ENCODE measurements around the gene SERINC2. TPM values are rescaled to one million over a fixed set of nuclear protein-coding genes. Genes with fewer than 3 reads are reported as not detected.
"Not testable (repeated sequence)": the region's sequence is repeated elsewhere in the genome, so short reads cannot be mapped to it uniquely, and the experiment has no call there.

SERINC2 gene
- total RNA-seq, 4 donors from 2014 or later: 85.6 to 343 (median 250) TPM

DNA sequence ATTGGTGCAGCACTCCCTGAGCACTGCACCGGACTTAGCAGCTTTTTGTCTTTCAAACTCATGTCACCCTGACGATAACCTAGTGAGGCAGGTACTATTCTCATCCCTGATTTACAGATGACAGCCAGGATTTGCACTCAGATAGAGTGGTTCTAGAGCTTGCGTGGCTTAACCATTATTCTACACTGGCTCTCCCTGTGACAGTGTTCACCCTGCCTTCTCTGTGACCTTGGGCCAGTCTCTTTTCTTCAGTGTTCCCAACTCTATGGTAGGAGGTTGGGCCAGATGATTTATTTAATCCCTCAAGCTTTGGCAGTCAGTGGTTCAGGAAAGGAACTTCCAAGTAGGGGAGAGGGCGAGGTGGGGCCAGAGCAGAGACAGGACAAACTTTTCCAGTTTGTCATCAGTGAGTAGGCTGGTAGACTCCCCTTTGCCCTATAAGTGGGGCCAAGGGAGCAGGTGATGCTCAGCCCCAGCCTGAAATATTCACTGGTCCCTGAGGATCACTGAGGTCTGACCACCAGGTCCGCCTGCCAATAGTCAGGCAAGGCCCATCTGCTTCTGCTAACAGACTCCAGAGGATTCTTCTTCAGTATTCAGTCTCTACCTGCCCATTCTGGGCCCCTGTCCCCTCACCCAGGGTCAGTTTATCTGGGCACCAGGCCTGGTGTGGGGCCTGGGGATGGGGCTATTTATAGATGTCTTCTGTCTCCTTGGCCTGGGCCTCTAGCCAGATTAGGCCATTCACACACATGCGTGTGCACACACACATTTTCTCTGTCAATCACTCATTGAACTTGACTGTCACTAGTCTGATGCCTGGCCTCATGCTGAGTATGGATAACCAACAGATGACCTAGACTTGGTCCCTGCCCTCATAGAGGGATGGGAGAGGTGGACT, 31.4 kb upstream of the SERINC2 start:
- peak; percentile 75 for DNase-seq
- WGBS, 2 donors (ENCODE audit: low coverage in 1 of 2): 56 to 82% methylated on average over 2 to 6 of the region's 6 CpGs
- Histone ChIP-seq H3K9me3 (no peaks in the 10 kb centered on the region), H3K4me3 (no peak overlapping the region), H3K4me1 (peaks cover 5 to 51% (median 26%) of the 10 kb centered on the region in 4 donors), H3K27me3 (no peaks in the 10 kb centered on the region), H3K36me3 (no peaks in the 10 kb centered on the region), H3K27ac (peak overlapping the region in 3 of 4 donors; percentile 46 to 76 (median 55))
- TF ChIP-seq EP300 (IDR thresholded peaks at IDR 0.05; ENCODE audit: low read depth) (no peak), POLR2A (IDR thresholded peaks at IDR 0.05) (no peak), POLR2AphosphoS5 (IDR thresholded peaks at IDR 0.05) (peak in 1 of 3 donors; percentile 58)
- TF ChIP-seq, protein P1, sequence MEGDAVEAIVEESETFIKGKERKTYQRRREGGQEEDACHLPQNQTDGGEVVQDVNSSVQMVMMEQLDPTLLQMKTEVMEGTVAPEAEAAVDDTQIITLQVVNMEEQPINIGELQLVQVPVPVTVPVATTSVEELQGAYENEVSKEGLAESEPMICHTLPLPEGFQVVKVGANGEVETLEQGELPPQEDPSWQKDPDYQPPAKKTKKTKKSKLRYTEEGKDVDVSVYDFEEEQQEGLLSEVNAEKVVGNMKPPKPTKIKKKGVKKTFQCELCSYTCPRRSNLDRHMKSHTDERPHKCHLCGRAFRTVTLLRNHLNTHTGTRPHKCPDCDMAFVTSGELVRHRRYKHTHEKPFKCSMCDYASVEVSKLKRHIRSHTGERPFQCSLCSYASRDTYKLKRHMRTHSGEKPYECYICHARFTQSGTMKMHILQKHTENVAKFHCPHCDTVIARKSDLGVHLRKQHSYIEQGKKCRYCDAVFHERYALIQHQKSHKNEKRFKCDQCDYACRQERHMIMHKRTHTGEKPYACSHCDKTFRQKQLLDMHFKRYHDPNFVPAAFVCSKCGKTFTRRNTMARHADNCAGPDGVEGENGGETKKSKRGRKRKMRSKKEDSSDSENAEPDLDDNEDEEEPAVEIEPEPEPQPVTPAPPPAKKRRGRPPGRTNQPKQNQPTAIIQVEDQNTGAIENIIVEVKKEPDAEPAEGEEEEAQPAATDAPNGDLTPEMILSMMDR (IDR thresholded peaks at IDR 0.05): no peak
- intact Hi-C loops (cut with DNase I; ENCODE audit: low total_unique reads): no loop called here
- in situ Hi-C loops (cut with MboI; ENCODE audit: low pct_ligation_motif_present in 1 of 4, low pct_unique_long_range_greater_than_20kb in 1 of 4, low sequenced_read_pairs in 3 of 4): no loop called here

DNA sequence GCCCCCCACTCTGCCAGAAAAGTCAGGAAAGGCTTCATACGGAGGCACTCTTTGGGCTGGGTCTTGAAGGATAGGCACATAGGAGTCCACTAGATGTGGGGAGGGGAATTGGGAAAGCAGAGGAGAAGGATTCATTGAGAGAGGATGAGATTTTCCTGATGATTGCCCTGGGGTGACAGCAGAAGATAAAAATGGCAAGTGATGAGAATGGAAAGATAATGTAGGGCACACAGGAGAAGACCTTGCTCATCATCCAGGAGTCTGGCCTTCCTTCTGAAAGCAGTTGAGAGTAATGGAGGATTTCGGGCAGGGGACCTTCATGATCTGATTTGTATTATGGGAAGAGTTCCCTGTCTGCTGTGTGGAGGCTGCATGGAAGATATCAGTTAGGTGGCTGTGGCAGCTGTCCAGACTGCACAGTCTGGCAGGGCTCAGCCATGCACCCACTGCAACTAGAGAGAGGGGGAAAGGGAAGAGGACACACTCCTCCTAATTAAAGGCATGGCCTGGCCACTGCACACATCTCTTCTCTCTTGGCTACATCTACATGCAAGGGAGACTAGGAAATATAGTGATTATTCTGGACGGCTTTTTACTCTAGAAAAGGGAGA, 30.5 kb upstream of the SERINC2 start:
- H3K27ac ChIP-seq: peak overlapping the region in 3 of 4 donors; percentile 44 to 76 (median 55)
- peaks cover 5 to 46% (median 22%) of the 10 kb centered on the region in 4 donors for H3K4me1 ChIP-seq
- DNase-seq: no peak
- in situ Hi-C loops (cut with MboI; ENCODE audit: low pct_ligation_motif_present in 1 of 4, low pct_unique_long_range_greater_than_20kb in 1 of 4, low sequenced_read_pairs in 3 of 4): no loop called here
- no peaks in the 10 kb centered on the region for H3K9me3 ChIP-seq
- H3K27me3 ChIP-seq: no peaks in the 10 kb centered on the region
- no peak overlapping the region for H3K4me3 ChIP-seq
- intact Hi-C loops (cut with DNase I; ENCODE audit: low total_unique reads): no loop called here
- 65 to 79% methylated on average over 2 to 3 of the region's 3 CpGs for WGBS, 2 donors (ENCODE audit: low coverage in 1 of 2)
- no peaks in the 10 kb centered on the region for H3K36me3 ChIP-seq
- TF ChIP-seq EP300 (IDR thresholded peaks at IDR 0.05; ENCODE audit: low read depth) (no peak), POLR2A (IDR thresholded peaks at IDR 0.05) (no peak), POLR2AphosphoS5 (IDR thresholded peaks at IDR 0.05) (no peak)
- TF ChIP-seq, protein P1 (IDR thresholded peaks at IDR 0.05): no peak

DNA sequence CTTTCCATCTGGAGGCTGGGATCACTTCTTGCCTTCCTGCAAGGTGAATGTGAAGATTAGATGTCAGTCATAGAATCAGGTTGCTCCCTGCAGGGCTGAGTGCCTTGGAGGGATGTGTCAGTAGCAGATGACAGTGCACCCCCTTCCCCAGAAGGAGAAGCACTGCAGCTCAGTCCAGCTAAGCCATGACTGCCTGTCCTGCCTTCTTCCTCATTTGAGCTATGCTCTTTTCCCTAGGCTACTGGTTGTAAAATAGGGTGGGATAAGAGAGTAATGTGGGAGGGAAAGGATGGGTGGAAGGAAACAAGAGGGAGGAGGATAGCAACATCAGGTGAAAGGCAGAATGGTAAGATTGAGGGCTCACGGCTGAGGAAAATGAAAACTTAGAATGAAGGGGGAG, 29.0 kb upstream of the SERINC2 start:
- Histone ChIP-seq H3K27ac (peak overlapping the region in 2 of 4 donors; percentile 25 to 40), H3K4me3 (no peak overlapping the region), H3K4me1 (peaks cover 5 to 39% (median 19%) of the 10 kb centered on the region in 4 donors), H3K36me3 (no peaks in the 10 kb centered on the region), H3K27me3 (no peaks in the 10 kb centered on the region), H3K9me3 (no peaks in the 10 kb centered on the region)
- in situ Hi-C loops (cut with MboI; ENCODE audit: low pct_ligation_motif_present in 1 of 4, low pct_unique_long_range_greater_than_20kb in 1 of 4, low sequenced_read_pairs in 3 of 4): no loop called here
- intact Hi-C loops (cut with DNase I; ENCODE audit: low total_unique reads): no loop called here
- TF ChIP-seq POLR2AphosphoS5 (IDR thresholded peaks at IDR 0.05) (peak in 2 of 3 donors; percentile 42 to 67), POLR2A (IDR thresholded peaks at IDR 0.05) (peak; percentile 49), EP300 (IDR thresholded peaks at IDR 0.05; ENCODE audit: low read depth) (no peak)
- TF ChIP-seq, protein P1 (IDR thresholded peaks at IDR 0.05): no peak
- 0 to 30% methylated on average over 1 of the region's 1 CpG for WGBS, 2 donors (ENCODE audit: low coverage in 1 of 2)
- peak; percentile 40 for DNase-seq

DNA sequence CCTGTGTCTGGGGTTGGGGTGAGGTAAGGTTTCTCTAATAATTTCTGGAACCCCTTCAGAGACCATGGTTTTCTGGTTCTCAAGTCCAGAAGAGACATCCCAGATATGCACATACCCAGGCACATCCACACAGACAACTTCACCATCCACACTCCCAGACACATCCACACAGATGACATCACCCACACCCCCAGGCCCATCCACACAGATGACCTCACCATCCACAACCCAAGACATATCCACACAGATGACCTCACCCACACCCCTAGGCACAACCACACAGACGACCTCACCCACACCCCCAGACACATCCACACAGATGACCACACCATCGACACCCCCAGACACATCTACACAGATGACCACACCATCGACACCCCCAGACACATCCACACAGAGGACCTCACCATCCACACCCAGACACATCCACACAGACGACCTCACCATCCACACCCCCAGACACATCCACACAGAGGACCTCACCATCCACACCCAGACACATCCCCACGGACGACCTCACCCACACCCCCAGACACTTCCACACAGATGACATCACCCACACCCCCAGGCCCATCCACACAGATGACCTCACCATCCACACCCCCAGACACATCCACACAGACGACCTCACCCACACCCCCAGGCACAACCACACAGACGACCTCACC, 26.3 kb upstream of the SERINC2 start:
- H3K27ac ChIP-seq; in situ Hi-C loops (cut with MboI; ENCODE audit: low pct_ligation_motif_present in 1 of 4, low pct_unique_long_range_greater_than_20kb in 1 of 4, low sequenced_read_pairs in 3 of 4); H3K27me3 ChIP-seq; H3K9me3 ChIP-seq; H3K4me3 ChIP-seq; intact Hi-C loops (cut with DNase I; ENCODE audit: low total_unique reads); H3K36me3 ChIP-seq; DNase-seq: not testable (repeated sequence)
- 62 to 74% methylated on average over 4 to 8 of the region's 8 CpGs for WGBS, 2 donors (ENCODE audit: low coverage in 1 of 2)
- peaks cover 0 to 42% (median 15%) of the 10 kb centered on the region in 4 donors for H3K4me1 ChIP-seq

All from transverse colon (tissue), 4 donors.